LNCAP (cell line): Measurements from ENCODE around the gene LHX5.

Experiments used
- CTCF ChIP-seq: fragments of 450-650 bp; IDR thresholded peaks from 2 replicates; pipeline ENCODE4 v1.5.1; 2017; ENCODE audit warnings: mild to moderate bottlenecking

The LHX5 gene

GRCh38 chr12:113452458-113452857, 19.2 kb downstream of the LHX5 start:
- TF ChIP-seq CTCF = no peak

GRCh38 chr12:113449839-113450238, 21.8 kb downstream of the LHX5 start:
- no peak for TF ChIP-seq CTCF

- TF ChIP-seq CTCF = no peak
These were observed 22.4 kb downstream of the LHX5 start for GRCh38 chr12:113449299-113449698.

- no peak for TF ChIP-seq CTCF
These were observed 22.8 kb downstream of the LHX5 start for GRCh38 chr12:113448873-113449272.

- TF ChIP-seq CTCF = no peak
These were observed 26.0 kb downstream of the LHX5 start for GRCh38 chr12:113445544-113446171.

- TF ChIP-seq CTCF = no peak
These were observed 28.6 kb downstream of the LHX5 start for GRCh38 chr12:113443030-113443539.

GRCh38 chr12:113440947-113441782, 30.5 kb downstream of the LHX5 start:
- TF ChIP-seq CTCF = no peak
